OCI-LY1 (cell line): ENCODE measurements around the gene LRG1.

Experiments
- H2AFZ ChIP-seq: fragments of 200-600 bp; sonication (generic), shearing (Covaris generic); 2 replicates; pipeline ENCODE4 v1.6.0; 2014; ENCODE audit warnings: antibody characterized with exemption, mild to moderate bottlenecking, low read length
- H3F3A ChIP-seq: fragments of 200-600 bp; sonication (generic), shearing (Covaris generic); 2 replicates; pipeline ENCODE4 v1.6.0; 2014; ENCODE audit warnings: mild to moderate bottlenecking, antibody characterized with exemption, low read length, moderate library complexity; ENCODE audit not compliant: insufficient read depth
- H3K27ac ChIP-seq: fragments of 200-600 bp; sonication (generic); 2 replicates; pipeline ENCODE4 v1.5.1; 2014; ENCODE audit warnings: low read length, mixed run types, mild to moderate bottlenecking, low read depth; ENCODE audit not compliant: poor library complexity, severe bottlenecking
- H3K27me3 ChIP-seq: fragments of 200-600 bp; sonication (generic); 2 replicates; pipeline ENCODE4 v1.6.0; 2014; ENCODE audit warnings: antibody characterized with exemption, mild to moderate bottlenecking, low read length, moderate library complexity; ENCODE audit not compliant: insufficient read depth
- H3K36me3 ChIP-seq: fragments of 200-600 bp; sonication (generic); 2 replicates; pipeline ENCODE4 v1.6.1; 2014; ENCODE audit warnings: mild to moderate bottlenecking, antibody characterized with exemption, low read length, moderate library complexity, mixed read lengths; ENCODE audit not compliant: insufficient read depth
- H3K4me1 ChIP-seq: fragments of 200-600 bp; sonication (generic); 2 replicates; pipeline ENCODE4 v1.5.1; 2014; ENCODE audit warnings: mild to moderate bottlenecking, low read length, moderate library complexity; ENCODE audit not compliant: insufficient read depth, severe bottlenecking
- H3K4me2 ChIP-seq: fragments of 200-600 bp; sonication (generic), shearing (Covaris generic); 2 replicates; pipeline ENCODE4 v1.6.1; 2014; ENCODE audit warnings: low read length
- H3K4me3 ChIP-seq: fragments of 200-600 bp; sonication (generic); 2 replicates; pipeline ENCODE4 v1.5.1; 2014; ENCODE audit warnings: low read length, low read depth, mild to moderate bottlenecking, mixed read lengths; ENCODE audit not compliant: poor library complexity, severe bottlenecking
- H3K79me2 ChIP-seq: fragments of 200-600 bp; shearing (Covaris generic); 2 replicates; pipeline ENCODE4 v1.6.1; 2016; ENCODE audit warnings: mixed run types, low read length, mixed read lengths; ENCODE audit not compliant: insufficient read depth
- H3K9ac ChIP-seq: fragments of 200-600 bp; sonication (generic), shearing (Covaris generic); 2 replicates; pipeline ENCODE4 v1.6.1; 2014; ENCODE audit warnings: mild to moderate bottlenecking, low read length, mixed read lengths
- H3K9me2 ChIP-seq: fragments of 200-600 bp; sonication (generic), shearing (Covaris generic); 2 replicates; pipeline ENCODE4 v1.6.1; 2014; ENCODE audit warnings: low read depth, mild to moderate bottlenecking, low read length, mixed read lengths
- H3K9me3 ChIP-seq: fragments of 200-600 bp; shearing (Covaris generic); 2 replicates; pipeline ENCODE4 v1.6.1; 2014; ENCODE audit warnings: low read length, mixed read lengths
- H4K20me1 ChIP-seq: fragments of 200-600 bp; sonication (generic), shearing (Covaris generic); 2 replicates; pipeline ENCODE4 v1.6.0; 2016; ENCODE audit warnings: mild to moderate bottlenecking, low read length; ENCODE audit not compliant: insufficient read depth
- EZH2 ChIP-seq: fragments of 200-600 bp; sonication (generic), shearing (Covaris generic); IDR thresholded peaks from 2 replicates; pipeline ENCODE4 v1.8.0; 2017; ENCODE audit warnings: borderline replicate concordance, mixed run types, mild to moderate bottlenecking, antibody characterized with exemption, low read length, moderate library complexity, mixed read lengths
- TF ChIP-seq, protein P1 (sequence below): fragments of 200-600 bp; sonication (generic), shearing (Covaris generic); IDR thresholded peaks from 2 replicates; pipeline ENCODE4 v1.5.1; 2017; ENCODE audit warnings: mild to moderate bottlenecking, antibody characterized with exemption, low read length, moderate library complexity, mixed read lengths

Gene LRG1

DNA sequence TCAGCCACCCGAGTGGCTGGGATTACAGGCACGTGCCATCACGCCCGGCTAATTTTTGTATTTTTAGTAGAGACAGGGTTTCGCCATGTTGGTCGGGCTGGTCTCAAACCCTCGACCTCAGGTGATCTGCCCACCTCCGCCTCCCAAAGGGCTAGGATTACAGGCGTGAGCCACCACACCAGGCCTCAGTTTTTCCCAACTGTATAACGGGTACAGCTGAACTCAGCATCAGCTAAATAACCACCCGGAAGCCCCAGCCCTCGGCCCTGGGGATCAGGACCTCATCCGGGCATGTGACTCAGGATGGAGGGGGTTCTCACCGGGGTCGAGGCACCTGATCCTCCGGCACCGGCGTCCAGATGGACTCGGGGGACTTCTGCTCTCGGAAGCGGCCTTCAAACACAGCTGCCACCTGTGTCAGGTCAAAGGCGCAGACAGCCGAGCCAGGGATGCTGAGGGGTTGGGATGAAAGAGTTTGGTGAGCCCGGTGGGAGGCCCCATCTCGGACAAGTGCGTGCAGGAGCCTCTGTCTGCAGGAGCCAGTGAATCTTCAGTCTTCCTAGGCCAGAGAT is 10.7 kb upstream of the LRG1 start:
- Histone ChIP-seq H3K4me2 (no peak overlapping the region), H3F3A (no peaks in the 10 kb centered on the region), H3K4me3 (no peak overlapping the region), H3K79me2 (no peaks in the 10 kb centered on the region), H3K9me3 (no peaks in the 10 kb centered on the region), H3K36me3 (no peaks in the 10 kb centered on the region), H3K27me3 (peaks cover 12% of the 10 kb centered on the region; the same call in 1 of the 2 replicates), H2AFZ (no peak overlapping the region), H3K9ac (no peak overlapping the region), H3K9me2 (no peaks in the 10 kb centered on the region), H4K20me1 (no peaks in the 10 kb centered on the region), H3K4me1 (no peaks in the 10 kb centered on the region), H3K27ac (no peak overlapping the region)
- no peak for TF ChIP-seq EZH2
- TF ChIP-seq, protein P1, sequence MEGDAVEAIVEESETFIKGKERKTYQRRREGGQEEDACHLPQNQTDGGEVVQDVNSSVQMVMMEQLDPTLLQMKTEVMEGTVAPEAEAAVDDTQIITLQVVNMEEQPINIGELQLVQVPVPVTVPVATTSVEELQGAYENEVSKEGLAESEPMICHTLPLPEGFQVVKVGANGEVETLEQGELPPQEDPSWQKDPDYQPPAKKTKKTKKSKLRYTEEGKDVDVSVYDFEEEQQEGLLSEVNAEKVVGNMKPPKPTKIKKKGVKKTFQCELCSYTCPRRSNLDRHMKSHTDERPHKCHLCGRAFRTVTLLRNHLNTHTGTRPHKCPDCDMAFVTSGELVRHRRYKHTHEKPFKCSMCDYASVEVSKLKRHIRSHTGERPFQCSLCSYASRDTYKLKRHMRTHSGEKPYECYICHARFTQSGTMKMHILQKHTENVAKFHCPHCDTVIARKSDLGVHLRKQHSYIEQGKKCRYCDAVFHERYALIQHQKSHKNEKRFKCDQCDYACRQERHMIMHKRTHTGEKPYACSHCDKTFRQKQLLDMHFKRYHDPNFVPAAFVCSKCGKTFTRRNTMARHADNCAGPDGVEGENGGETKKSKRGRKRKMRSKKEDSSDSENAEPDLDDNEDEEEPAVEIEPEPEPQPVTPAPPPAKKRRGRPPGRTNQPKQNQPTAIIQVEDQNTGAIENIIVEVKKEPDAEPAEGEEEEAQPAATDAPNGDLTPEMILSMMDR: no peak

DNA sequence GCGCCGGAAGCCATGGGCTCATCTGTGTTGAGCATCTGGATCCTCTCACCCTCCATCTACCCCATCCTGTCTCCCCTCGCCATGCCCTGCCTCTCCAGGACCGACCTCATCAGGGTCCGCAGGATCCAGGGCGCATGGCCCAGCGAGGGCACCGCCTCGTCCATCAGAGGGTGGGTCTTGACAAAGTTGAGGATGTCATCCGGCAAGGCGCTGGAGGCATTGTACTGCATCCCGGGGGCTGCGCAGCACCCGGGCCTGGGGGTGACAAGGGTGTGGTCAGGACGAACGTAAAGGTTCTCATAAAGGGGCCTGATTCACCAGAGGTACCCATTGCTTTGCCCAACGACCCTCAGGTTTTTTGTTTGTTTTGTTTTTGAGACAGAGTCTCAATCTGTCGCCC is 10.2 kb upstream of the LRG1 start:
- TF ChIP-seq EZH2: no peak
- TF ChIP-seq, protein P1: no peak
- H3F3A ChIP-seq: no peaks in the 10 kb centered on the region
- no peaks in the 10 kb centered on the region for H4K20me1 ChIP-seq
- no peaks in the 10 kb centered on the region for H3K9me2 ChIP-seq
- no peaks in the 10 kb centered on the region for H3K4me1 ChIP-seq
- H3K27ac ChIP-seq: no peak overlapping the region
- no peaks in the 10 kb centered on the region for H3K9me3 ChIP-seq
- no peak overlapping the region for H2AFZ ChIP-seq
- H3K4me2 ChIP-seq: no peak overlapping the region
- H3K36me3 ChIP-seq: no peaks in the 10 kb centered on the region
- no peaks in the 10 kb centered on the region for H3K79me2 ChIP-seq
- H3K9ac ChIP-seq: no peak overlapping the region
- H3K4me3 ChIP-seq: no peak overlapping the region
- peaks cover 12% of the 10 kb centered on the region; the same call in 1 of the 2 replicates for H3K27me3 ChIP-seq

DNA sequence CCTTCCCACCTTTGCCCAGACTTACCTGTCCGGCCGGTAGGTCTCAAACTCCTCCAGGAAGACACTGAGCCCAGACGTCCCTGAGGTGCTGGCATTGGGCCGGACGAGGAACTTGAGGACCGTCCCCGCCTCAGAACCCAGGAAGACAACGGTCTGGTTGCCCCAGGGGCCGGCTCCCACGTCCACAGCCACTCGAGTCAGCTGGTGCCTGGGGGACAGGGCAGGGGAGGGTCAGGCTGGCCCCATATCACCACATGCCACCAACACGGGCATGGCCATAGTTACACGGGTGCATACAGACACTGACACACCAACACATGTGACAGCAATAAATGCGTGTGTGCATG is 8.4 kb upstream of the LRG1 start:
- Histone ChIP-seq H3K36me3 (no peaks in the 10 kb centered on the region), H3K27ac (no peak overlapping the region), H3K9me2 (no peaks in the 10 kb centered on the region), H2AFZ (no peak overlapping the region), H3K4me1 (no peaks in the 10 kb centered on the region), H3K4me3 (no peak overlapping the region), H3F3A (no peaks in the 10 kb centered on the region), H3K27me3 (peaks cover 12% of the 10 kb centered on the region; the same call in 1 of the 2 replicates), H3K4me2 (no peak overlapping the region), H3K79me2 (no peaks in the 10 kb centered on the region), H4K20me1 (no peaks in the 10 kb centered on the region), H3K9ac (no peak overlapping the region), H3K9me3 (no peaks in the 10 kb centered on the region)
- TF ChIP-seq, protein P1: no peak
- no peak for TF ChIP-seq EZH2
